ENCODE data around the gene DNAAF3.

GRCh38 chr19:55147545-55148251 lies 18.7 kb downstream of the DNAAF3 start:
- TF ChIP-seq POLR2AphosphoS5 (IDR thresholded peaks at IDR 0.05; ENCODE audit: borderline replicate concordance, low read depth, low read length) (no peak), EZH2 (IDR thresholded peaks at IDR 0.05) (no peak)

All from SK-N-MC (cell line).